ENCODE measurements around the gene GIGYF2.
A peak's percentile ranks its signal among the peaks of the same experiment; 100 is the strongest.

Gene GIGYF2

DNA sequence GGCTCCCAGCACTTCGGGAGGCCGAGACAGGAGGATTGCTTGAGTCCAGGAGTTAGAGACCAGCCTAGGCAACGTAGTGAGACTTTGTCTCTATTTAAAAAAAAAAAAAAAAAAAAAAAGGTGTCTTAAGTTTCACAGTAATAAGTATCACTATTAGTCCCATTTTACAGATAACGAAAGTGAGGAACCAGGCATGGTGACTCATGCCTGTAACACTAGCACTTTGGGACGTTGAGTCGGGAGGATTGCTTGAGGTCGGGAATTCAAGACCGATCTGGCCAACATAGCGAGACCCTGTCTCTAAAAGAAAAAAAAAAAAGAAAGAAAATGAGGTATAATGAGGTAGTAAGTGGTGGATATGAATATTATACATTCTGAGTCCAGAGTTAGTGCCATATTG is 76.7 kb downstream of the GIGYF2 start:
- no peak for DNase-seq (ENCODE audit: low read depth)
- TF ChIP-seq, protein P1, sequence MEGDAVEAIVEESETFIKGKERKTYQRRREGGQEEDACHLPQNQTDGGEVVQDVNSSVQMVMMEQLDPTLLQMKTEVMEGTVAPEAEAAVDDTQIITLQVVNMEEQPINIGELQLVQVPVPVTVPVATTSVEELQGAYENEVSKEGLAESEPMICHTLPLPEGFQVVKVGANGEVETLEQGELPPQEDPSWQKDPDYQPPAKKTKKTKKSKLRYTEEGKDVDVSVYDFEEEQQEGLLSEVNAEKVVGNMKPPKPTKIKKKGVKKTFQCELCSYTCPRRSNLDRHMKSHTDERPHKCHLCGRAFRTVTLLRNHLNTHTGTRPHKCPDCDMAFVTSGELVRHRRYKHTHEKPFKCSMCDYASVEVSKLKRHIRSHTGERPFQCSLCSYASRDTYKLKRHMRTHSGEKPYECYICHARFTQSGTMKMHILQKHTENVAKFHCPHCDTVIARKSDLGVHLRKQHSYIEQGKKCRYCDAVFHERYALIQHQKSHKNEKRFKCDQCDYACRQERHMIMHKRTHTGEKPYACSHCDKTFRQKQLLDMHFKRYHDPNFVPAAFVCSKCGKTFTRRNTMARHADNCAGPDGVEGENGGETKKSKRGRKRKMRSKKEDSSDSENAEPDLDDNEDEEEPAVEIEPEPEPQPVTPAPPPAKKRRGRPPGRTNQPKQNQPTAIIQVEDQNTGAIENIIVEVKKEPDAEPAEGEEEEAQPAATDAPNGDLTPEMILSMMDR (IDR thresholded peaks at IDR 0.05; ENCODE audit: insufficient read depth, low read depth, low read length, missing control alignments) = no peak

DNA sequence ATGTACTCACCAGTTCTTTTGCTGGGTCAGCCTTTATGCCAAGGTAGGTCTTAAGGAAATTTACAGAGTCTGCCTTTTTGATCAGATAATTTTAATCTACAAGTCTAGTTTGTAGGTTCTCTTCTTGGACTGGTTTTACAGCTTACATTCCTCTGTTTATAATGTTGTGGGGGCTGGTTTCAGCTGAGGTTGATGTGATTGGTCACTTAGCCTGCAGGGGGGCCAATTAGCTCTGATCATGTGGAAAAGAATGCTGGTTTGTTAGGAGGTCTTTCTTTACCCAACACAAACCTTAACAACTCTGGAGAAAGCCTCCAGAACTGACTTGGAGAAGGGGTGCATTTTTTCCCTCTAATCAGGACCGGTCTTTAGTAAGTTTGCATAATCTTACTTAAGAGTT is 79.3 kb downstream of the GIGYF2 start, which contains the start of gene KCNJ13:
TSS of gene KCNJ13 (minus strand) at position 131 of the 400 bp plus-strand sequence. CDS start 5,203 bp downstream, outside the sequence.
- TF ChIP-seq, protein P1 (IDR thresholded peaks at IDR 0.05; ENCODE audit: insufficient read depth, low read depth, low read length, missing control alignments) = no peak
- H3K4me3 ChIP-seq (ENCODE audit: low read length) = no peak within 1 kb of the TSS
- DNase-seq (ENCODE audit: low read depth) = no peak

More for the DNA sequence above, 76.7 kb downstream of the GIGYF2 start:
- H3K4me3 ChIP-seq (ENCODE audit: low read length) = no peak overlapping the region

DNA sequence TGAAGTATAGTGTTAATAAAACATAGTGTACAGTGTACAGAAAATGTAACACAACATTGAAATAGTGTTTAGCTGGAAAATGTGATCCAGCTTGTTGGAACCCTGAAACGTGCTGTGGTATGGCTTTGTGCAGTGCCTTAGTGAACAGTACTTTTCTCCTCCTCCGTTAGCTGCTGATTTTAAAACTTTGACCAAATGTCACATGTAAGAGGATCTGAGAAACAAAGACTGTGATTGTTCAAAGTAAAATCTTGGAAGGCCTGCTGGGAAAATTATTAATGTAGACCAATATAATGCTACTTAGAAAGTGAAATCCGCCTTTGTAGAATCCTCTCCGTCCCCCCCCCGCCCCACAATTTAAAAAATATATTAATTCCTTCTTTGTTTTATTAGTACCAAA is 80.1 kb downstream of the GIGYF2 start:
- no peak overlapping the region for H3K4me3 ChIP-seq (ENCODE audit: low read length)
- no peak for DNase-seq (ENCODE audit: low read depth)
- TF ChIP-seq, protein P1 (IDR thresholded peaks at IDR 0.05; ENCODE audit: insufficient read depth, low read depth, low read length, missing control alignments) = no peak

DNA sequence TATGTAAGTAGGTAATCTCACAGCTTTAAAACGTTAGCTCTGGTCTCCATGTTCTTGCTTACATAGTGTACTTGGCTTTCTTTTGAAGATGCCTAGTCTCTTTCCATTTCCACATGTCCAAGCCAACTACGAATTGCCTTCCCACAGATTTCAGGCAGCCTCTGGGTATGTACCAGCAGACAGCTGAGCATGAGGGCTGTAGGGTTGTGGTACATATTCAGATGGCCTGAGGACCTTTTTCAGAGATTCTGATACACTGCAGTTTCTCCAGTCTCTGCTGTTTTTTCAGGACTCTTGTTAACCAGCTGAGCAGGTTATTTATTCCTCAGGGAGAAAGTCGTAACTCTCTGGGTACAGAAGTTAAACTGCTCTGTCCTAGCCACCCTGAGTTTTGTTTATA is 82.3 kb downstream of the GIGYF2 start:
- H3K4me3 ChIP-seq (ENCODE audit: low read length) = no peak overlapping the region
- TF ChIP-seq, protein P1 (IDR thresholded peaks at IDR 0.05; ENCODE audit: insufficient read depth, low read depth, low read length, missing control alignments) = no peak
- DNase-seq (ENCODE audit: low read depth) = no peak

DNA sequence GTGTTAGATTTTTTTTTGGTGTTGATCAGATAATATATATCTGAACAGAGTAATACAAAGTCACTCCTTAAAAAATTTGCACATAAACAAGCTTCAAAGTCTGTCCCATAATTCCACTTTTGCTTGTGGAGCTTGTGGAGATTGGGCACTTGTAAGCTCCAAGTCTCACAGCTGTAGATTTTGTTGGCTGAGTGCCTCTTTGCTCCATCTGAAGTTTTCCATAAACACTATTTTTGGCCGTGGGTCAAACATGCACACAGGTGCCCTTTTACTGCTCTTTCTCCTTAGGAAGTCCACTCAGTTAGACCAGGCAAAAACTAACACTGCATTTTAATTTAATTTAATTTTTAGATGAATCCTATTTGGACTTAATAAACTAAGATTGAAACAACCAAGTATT is 82.8 kb downstream of the GIGYF2 start:
- H3K4me3 ChIP-seq (ENCODE audit: low read length) = no peak overlapping the region
- DNase-seq (ENCODE audit: low read depth) = no peak
- TF ChIP-seq, protein P1 (IDR thresholded peaks at IDR 0.05; ENCODE audit: insufficient read depth, low read depth, low read length, missing control alignments) = no peak

GRCh38 chr2:232781765-232782164 is 84.6 kb downstream of the GIGYF2 start:
- TF ChIP-seq, protein P1 (IDR thresholded peaks at IDR 0.05; ENCODE audit: insufficient read depth, low read depth, low read length, missing control alignments) = no peak
- peak; percentile 75 for DNase-seq (ENCODE audit: low read depth)
- H3K4me3 ChIP-seq (ENCODE audit: low read length) = no peak overlapping the region

GRCh38 chr2:232783278-232783677 is 86.1 kb downstream of the GIGYF2 start:
- no peak for DNase-seq (ENCODE audit: low read depth)
- TF ChIP-seq, protein P1 (IDR thresholded peaks at IDR 0.05; ENCODE audit: insufficient read depth, low read depth, low read length, missing control alignments) = no peak
- no peak overlapping the region for H3K4me3 ChIP-seq (ENCODE audit: low read length)

Measured in epithelial cell of esophagus (primary cell).